Activated naive CD4-positive, alpha-beta T cell treated with anti-CD3 and anti-CD28 coated beads for 36 hours (primary cell): ENCODE measurements around the gene SKI. TPM values are rescaled to one million over a fixed set of nuclear protein-coding genes. Genes with fewer than 3 reads are reported as not detected.

Experiments used
- CTCF ChIA-PET: fragments of 350-600 bp; sonication (Branson Sonifier 250); formaldehyde crosslinking; loops from one replicate; lab custom pipeline; 2021; ENCODE audit warnings: antibody characterized with exemption; lab: Charles Lee
- DNase-seq: peaks from one replicate; pipeline ENCODE4 v3.0.0-alpha.2; 2020
- H3K27ac Mint-ChIP-seq: one replicate; pipeline ENCODE4 v1.8.0; 2021; ENCODE audit warnings: mild to moderate bottlenecking, mixed read lengths
- H3K27me3 Mint-ChIP-seq: one replicate; pipeline ENCODE4 v1.8.0; 2021; ENCODE audit warnings: low read depth, mixed read lengths
- H3K36me3 Mint-ChIP-seq: one replicate; pipeline ENCODE4 v1.8.0; 2021; ENCODE audit warnings: low read depth, mixed read lengths
- H3K4me1 Mint-ChIP-seq: one replicate; pipeline ENCODE4 v1.8.0; 2021; ENCODE audit warnings: low read depth, mixed read lengths
- H3K4me3 Mint-ChIP-seq: one replicate; pipeline ENCODE4 v1.8.0; 2021; ENCODE audit warnings: mild to moderate bottlenecking, moderate library complexity, mixed read lengths
- H3K9me3 Mint-ChIP-seq: one replicate; pipeline ENCODE4 v1.8.0; 2021; ENCODE audit warnings: mixed read lengths
- intact Hi-C: fragments of 100-400 bp; cut with micrococcal nuclease; formaldehyde crosslinking; loops from one replicate; pipeline ENCODE4 v1.15.1; 2023
- total RNA-seq, 2 experiments: library from RNA; stranded (reverse); gene quantifications; one replicate each; pipeline ENCODE4 v1.2.3, GENCODE V29; 2021

Gene SKI
- total RNA-seq, 2 experiments from 2014 or later: 25.5 to 26.3 TPM

DNA sequence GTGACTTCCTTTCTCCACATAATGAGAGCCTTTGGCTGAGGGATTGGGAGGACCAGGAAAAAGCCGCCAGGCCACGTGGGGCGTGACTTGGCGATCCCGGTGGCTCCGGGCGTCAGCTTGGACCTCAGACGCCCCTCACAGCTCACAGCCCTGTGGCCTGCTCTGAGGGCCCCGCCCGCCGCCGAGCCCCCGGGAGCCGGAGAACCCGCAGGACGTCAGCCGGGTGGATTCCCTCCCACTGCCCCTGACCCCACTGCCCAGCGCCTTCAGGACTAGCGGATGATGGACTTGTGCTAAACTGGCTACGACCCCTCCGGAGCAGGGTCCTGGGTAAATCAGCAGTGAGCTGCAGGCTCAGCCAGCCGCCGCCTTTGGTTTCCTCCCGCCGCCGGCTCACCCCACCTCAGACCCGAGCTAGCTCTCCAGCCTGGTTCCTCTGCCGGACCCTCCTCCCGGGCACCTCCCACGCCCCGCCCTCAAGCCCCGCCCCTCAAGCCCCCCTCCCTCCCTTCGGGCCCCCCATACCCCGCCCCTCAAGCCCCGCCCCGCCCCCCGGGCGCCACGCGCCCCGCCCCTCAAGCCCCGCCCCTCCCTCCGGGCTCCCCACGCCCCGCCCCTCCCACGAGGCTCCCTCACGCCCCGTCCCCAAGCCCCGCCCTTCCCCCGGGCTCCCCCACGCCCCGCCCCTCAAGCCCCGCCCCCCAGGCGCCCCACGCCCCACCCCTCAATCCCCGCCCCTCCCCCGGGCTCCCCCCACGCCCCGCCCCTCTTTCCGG lies 23.5 kb upstream of the SKI start:
- H3K27me3 Mint-ChIP-seq: no peaks in the 10 kb centered on the region
- H3K27ac Mint-ChIP-seq: no peak overlapping the region
- no peaks in the 10 kb centered on the region for H3K9me3 Mint-ChIP-seq
- H3K4me1 Mint-ChIP-seq: peaks cover 6% of the 10 kb centered on the region
- H3K4me3 Mint-ChIP-seq: no peak overlapping the region
- H3K36me3 Mint-ChIP-seq: no peaks in the 10 kb centered on the region
- intact Hi-C loops: loop anchor here (1.0 to 2.0 kb wide), 3 partner anchors 26 to 285 kb away; partner anchors contain the start of gene TMEM52
- CTCF ChIA-PET: interaction anchor here (0.9 to 2.5 kb wide), 3 partner anchors 10 to 177 kb away, joined by 3 to 11 read pairs (median 7); partner anchors contain the start of gene FAAP20
- DNase-seq: no peak

GRCh38 chr1:2205191-2205952 lies 22.7 kb upstream of the SKI start:
- H3K27me3 Mint-ChIP-seq: no peaks in the 10 kb centered on the region
- CTCF ChIA-PET: interaction anchor here (1.9 to 2.2 kb wide), 2 partner anchors 10 to 11 kb away, joined by 7 read pairs; partner anchors contain the start of gene FAAP20

GRCh38 chr1:2206813-2207487 lies 21.2 kb upstream of the SKI start:
- Mint-ChIP-seq H3K9me3 (no peaks in the 10 kb centered on the region), H3K27me3 (no peaks in the 10 kb centered on the region), H3K36me3 (no peaks in the 10 kb centered on the region), H3K27ac (no peak overlapping the region), H3K4me1 (no peaks in the 10 kb centered on the region), H3K4me3 (no peak overlapping the region)
- DNase-seq: no peak
- intact Hi-C loops: no loop called here
- CTCF ChIA-PET: interaction anchor here (2.2 kb wide), 1 partner anchor 12 kb away, joined by 7 read pairs; the partner anchor contains the start of gene FAAP20

More at GRCh38 chr1:2205191-2205952, 22.7 kb upstream of the SKI start:
- peak; percentile 96 for DNase-seq
- intact Hi-C loops: loop anchor here (1.0 to 2.0 kb wide), 3 partner anchors 25 to 286 kb away; partner anchors contain the start of gene TMEM52
- peak overlapping the region; percentile 52 for H3K4me3 Mint-ChIP-seq
- H3K9me3 Mint-ChIP-seq: no peaks in the 10 kb centered on the region
- H3K4me1 Mint-ChIP-seq: no peaks in the 10 kb centered on the region
- no peaks in the 10 kb centered on the region for H3K36me3 Mint-ChIP-seq
- no peak overlapping the region for H3K27ac Mint-ChIP-seq

- CTCF ChIA-PET: no interaction called here
- H3K4me3 Mint-ChIP-seq: no peak overlapping the region
- H3K27ac Mint-ChIP-seq: no peak overlapping the region
- H3K9me3 Mint-ChIP-seq: no peaks in the 10 kb centered on the region
- DNase-seq: no peak
- H3K27me3 Mint-ChIP-seq: no peaks in the 10 kb centered on the region
- H3K4me1 Mint-ChIP-seq: peaks cover 8% of the 10 kb centered on the region
- no peaks in the 10 kb centered on the region for H3K36me3 Mint-ChIP-seq
- intact Hi-C loops: no loop called here
Measured at GRCh38 chr1:2208309-2209239, 19.5 kb upstream of the SKI start.

DNA sequence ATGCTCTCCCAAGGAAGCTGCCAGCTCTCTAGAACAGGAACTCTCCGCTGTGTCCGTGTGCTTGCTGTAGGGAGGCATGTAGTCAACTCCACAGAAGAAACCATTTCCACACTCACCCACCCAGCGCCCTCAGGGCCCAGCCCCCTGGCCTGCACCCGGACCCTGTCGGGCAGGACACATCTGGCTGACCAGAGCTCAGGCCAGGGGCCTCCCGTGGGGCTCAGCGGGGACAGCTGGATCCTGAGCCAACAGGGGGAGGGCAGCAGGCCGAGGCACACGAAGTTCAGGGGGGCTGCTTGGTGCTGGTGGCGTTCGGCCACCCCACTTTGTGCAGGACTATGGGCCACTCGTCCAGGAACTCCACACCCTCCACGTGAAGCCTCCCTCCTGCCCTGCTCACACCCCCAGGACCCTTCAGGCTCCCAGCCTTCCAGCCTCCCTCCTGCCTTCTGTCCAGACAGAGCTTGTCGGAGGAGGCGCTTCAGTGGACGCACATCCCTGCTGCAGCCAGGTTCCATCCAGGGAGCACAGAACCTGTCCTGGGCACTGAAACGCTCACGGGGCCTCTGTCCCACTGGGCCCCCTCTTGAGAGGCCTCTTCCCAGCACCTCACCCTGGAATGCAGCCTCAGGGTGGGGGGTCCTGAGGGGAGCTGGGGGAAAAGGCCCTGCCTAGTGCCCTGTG lies 18.6 kb upstream of the SKI start:
- Mint-ChIP-seq H3K36me3 (no peaks in the 10 kb centered on the region), H3K9me3 (no peaks in the 10 kb centered on the region), H3K4me3 (no peak overlapping the region), H3K27ac (no peak overlapping the region), H3K27me3 (no peaks in the 10 kb centered on the region), H3K4me1 (peaks cover 8% of the 10 kb centered on the region)
- DNase-seq: no peak
- intact Hi-C loops: no loop called here
- CTCF ChIA-PET: no interaction called here

DNA sequence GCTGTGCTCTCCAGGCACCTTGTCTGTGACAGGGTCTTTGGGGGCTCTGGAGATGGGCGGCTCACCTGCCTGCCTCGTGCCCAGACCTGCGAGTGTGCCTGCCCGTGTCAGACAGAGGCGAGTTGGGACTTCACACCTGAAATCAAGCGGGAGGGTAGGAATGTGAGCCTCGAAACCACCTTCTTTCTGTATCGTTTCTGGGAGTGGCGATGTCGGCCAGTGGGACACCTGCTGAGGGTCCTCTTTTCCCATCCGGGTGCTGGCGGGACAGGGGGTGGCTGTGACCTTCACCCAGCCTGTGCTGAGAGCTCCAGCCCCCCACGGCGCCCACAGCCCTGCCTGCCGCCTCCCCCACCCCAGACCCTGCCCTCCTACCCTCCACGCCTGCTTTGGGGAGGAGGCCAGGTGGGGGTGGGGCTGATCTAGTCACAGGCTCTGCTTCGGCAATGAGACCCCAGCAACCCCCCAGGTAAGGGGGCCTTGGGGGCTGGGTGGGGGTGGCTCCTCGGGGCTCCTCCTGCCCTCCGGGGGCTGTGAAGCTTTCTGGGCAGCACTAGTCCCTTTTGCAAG lies 17.9 kb upstream of the SKI start:
- intact Hi-C loops: no loop called here
- H3K27me3 Mint-ChIP-seq: no peaks in the 10 kb centered on the region
- H3K4me3 Mint-ChIP-seq: no peak overlapping the region
- no peak for DNase-seq
- no peaks in the 10 kb centered on the region for H3K36me3 Mint-ChIP-seq
- H3K27ac Mint-ChIP-seq: no peak overlapping the region
- H3K4me1 Mint-ChIP-seq: peaks cover 8% of the 10 kb centered on the region
- H3K9me3 Mint-ChIP-seq: no peaks in the 10 kb centered on the region
- CTCF ChIA-PET: no interaction called here

- no peaks in the 10 kb centered on the region for H3K27me3 Mint-ChIP-seq
- no peak for DNase-seq
- H3K27ac Mint-ChIP-seq: no peak overlapping the region
- no peak overlapping the region for H3K4me3 Mint-ChIP-seq
- peaks cover 8% of the 10 kb centered on the region for H3K4me1 Mint-ChIP-seq
- CTCF ChIA-PET: no interaction called here
- H3K36me3 Mint-ChIP-seq: no peaks in the 10 kb centered on the region
- intact Hi-C loops: no loop called here
- H3K9me3 Mint-ChIP-seq: no peaks in the 10 kb centered on the region
Measured at GRCh38 chr1:2210786-2211185, 17.3 kb upstream of the SKI start.

DNA sequence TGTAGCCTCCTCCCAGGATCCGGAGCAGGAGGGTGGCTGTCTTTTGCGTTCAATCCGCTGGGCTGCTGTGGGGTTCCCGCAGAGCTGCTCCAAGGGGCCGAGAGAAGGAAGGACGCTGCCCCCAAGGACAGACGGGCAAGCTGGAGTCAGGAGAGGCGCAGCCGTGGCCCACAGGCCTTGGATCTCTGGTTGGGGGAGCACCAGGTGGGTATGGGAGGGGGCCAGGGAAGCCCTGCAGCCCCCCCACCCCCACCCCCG lies 15.9 kb upstream of the SKI start:
- no peak overlapping the region for H3K4me3 Mint-ChIP-seq
- intact Hi-C loops: loop anchor here (2.0 kb wide), 1 partner anchor 15 kb away; no protein-coding TSS in a partner anchor
- no peak for DNase-seq
- H3K27me3 Mint-ChIP-seq: no peaks in the 10 kb centered on the region
- H3K27ac Mint-ChIP-seq: no peak overlapping the region
- H3K4me1 Mint-ChIP-seq: peaks cover 8% of the 10 kb centered on the region
- no peaks in the 10 kb centered on the region for H3K36me3 Mint-ChIP-seq
- H3K9me3 Mint-ChIP-seq: no peaks in the 10 kb centered on the region
- CTCF ChIA-PET: interaction anchor here (0.7 to 1.5 kb wide), 3 partner anchors 17 to 343 kb away, joined by 3 to 5 read pairs (median 4); partner anchors contain the start of gene FAAP20

- peak; percentile 69 for DNase-seq
- CTCF ChIA-PET: interaction anchor here (0.7 to 1.5 kb wide), 3 partner anchors 18 to 344 kb away, joined by 3 to 5 read pairs (median 4); partner anchors contain the start of gene FAAP20
- intact Hi-C loops: loop anchor here (2.0 kb wide), 1 partner anchor 14 kb away; no protein-coding TSS in a partner anchor
- Mint-ChIP-seq H3K27me3 (no peaks in the 10 kb centered on the region), H3K9me3 (no peaks in the 10 kb centered on the region), H3K36me3 (no peaks in the 10 kb centered on the region), H3K4me1 (peaks cover 8% of the 10 kb centered on the region), H3K4me3 (no peak overlapping the region), H3K27ac (no peak overlapping the region)
Measured at GRCh38 chr1:2212532-2213491, 15.3 kb upstream of the SKI start.
